Prostate gland (tissue), 2 donors: ENCODE results near the gene GNAQ.

Experiments
- POLR2A ChIP-seq: fragments of 450-650 bp; IDR thresholded peaks from one replicate; pipeline ENCODE4 v1.6.1; 2016; ENCODE audit warnings: antibody characterized with exemption, mild to moderate bottlenecking
- POLR2AphosphoS5 ChIP-seq: sonication (generic); formaldehyde crosslinking; IDR thresholded peaks from one replicate; pipeline ENCODE4 v1.6.1; 2017; ENCODE audit warnings: antibody characterized with exemption
- TF ChIP-seq, protein P1 (sequence below), 4 experiments: fragments of 200-600 bp in 2 of 4; fragments of 450-650 bp in 2 of 4; sonication (generic) in 2 of 4; IDR thresholded peaks; 1 replicate in 3 of 4; 2 replicates in 1 of 4; pipeline ENCODE4 v1.5.1; 2016 to 2019; ENCODE audit warnings: antibody characterized with exemption in 4 of 4, mild to moderate bottlenecking in 2 of 4, moderate library complexity in 2 of 4

DNA sequence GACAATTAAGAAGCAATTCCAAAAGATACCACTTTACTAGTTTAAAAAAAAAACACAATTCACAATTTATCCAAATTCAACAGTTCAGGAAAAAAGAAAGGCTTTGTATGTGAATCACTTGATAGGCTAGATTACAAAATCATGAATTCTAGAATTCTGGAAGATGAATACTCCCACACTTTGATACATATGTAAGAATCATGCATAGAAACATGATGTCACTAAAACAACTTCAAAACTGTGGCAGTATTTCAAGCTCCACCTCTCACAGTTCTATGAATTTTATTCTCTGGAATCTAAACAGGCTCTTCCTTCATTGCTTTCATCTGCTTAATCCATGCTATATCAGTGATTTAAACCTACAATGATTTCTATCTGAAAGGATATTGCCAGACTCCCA, 51.0 kb downstream of the GNAQ start:
- TF ChIP-seq, protein P1, sequence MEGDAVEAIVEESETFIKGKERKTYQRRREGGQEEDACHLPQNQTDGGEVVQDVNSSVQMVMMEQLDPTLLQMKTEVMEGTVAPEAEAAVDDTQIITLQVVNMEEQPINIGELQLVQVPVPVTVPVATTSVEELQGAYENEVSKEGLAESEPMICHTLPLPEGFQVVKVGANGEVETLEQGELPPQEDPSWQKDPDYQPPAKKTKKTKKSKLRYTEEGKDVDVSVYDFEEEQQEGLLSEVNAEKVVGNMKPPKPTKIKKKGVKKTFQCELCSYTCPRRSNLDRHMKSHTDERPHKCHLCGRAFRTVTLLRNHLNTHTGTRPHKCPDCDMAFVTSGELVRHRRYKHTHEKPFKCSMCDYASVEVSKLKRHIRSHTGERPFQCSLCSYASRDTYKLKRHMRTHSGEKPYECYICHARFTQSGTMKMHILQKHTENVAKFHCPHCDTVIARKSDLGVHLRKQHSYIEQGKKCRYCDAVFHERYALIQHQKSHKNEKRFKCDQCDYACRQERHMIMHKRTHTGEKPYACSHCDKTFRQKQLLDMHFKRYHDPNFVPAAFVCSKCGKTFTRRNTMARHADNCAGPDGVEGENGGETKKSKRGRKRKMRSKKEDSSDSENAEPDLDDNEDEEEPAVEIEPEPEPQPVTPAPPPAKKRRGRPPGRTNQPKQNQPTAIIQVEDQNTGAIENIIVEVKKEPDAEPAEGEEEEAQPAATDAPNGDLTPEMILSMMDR (IDR thresholded peaks at IDR 0.05): no peak
- no peak for TF ChIP-seq POLR2A
- TF ChIP-seq POLR2AphosphoS5: no peak
